CD4-positive, alpha-beta memory T cell (primary cell): ENCODE data around the gene IPO13. TPM values are rescaled to one million over a fixed set of nuclear protein-coding genes. Genes with fewer than 3 reads are reported as not detected.
A peak's percentile ranks its signal among the peaks of the same experiment; 100 is the strongest.

Source experiments
- CTCF ChIA-PET: fragments of 350-600 bp; sonication (Branson Sonifier 250); formaldehyde crosslinking; loops from one replicate; lab custom pipeline; 2021; ENCODE audit warnings: inconsistent platforms; ENCODE audit not compliant: partially characterized antibody; lab: Charles Lee
- POLR2A ChIA-PET: fragments of 350-600 bp; sonication (Branson Sonifier 250); formaldehyde crosslinking; loops from one replicate; lab custom pipeline; 2021; ENCODE audit not compliant: partially characterized antibody; lab: Charles Lee
- DNase-seq, 5 donors: peaks; one replicate each; pipeline versions ENCODE4 v3.0.0 to v3.0.0-alpha.2; 2020 to 2022; ENCODE audit warnings: mixed read lengths in 1 of 5
- H3K27ac ChIP-seq: one replicate; pipeline ENCODE4 v1.7.0; 2013; ENCODE audit warnings: low read depth, low read length
- H3K27me3 ChIP-seq: 2 replicates; pipeline ENCODE4 v1.7.0; 2013; ENCODE audit warnings: mild to moderate bottlenecking, low read length, moderate library complexity; ENCODE audit not compliant: insufficient read depth
- H3K36me3 ChIP-seq: 2 replicates; pipeline ENCODE4 v1.7.0; 2013; ENCODE audit warnings: mild to moderate bottlenecking, low read length, moderate library complexity; ENCODE audit not compliant: insufficient read depth
- H3K4me1 ChIP-seq: 2 replicates; pipeline ENCODE4 v1.7.0; 2013; ENCODE audit warnings: mild to moderate bottlenecking, low read length, moderate library complexity; ENCODE audit not compliant: insufficient read depth
- H3K4me3 ChIP-seq, 2 donors: one replicate each; pipeline ENCODE4 v1.7.0; 2013; ENCODE audit warnings: low read length in 2 of 2, mild to moderate bottlenecking in 1 of 2
- H3K9me3 ChIP-seq, 2 donors: one replicate each; pipeline ENCODE4 v1.7.0; 2013; ENCODE audit warnings: low read length in 2 of 2, control low read depth in 1 of 2; ENCODE audit not compliant: control insufficient read depth in 1 of 2
- H3K27ac Mint-ChIP-seq, 7 donors: one replicate each; pipeline ENCODE4 v1.8.0; 2020 to 2021; ENCODE audit warnings: mixed read lengths in 7 of 7, mild to moderate bottlenecking in 6 of 7, inconsistent platforms in 3 of 7, moderate library complexity in 3 of 7
- H3K27me3 Mint-ChIP-seq, 2 donors: one replicate each; pipeline ENCODE4 v1.8.0; 2020 to 2021; ENCODE audit warnings: mixed read lengths in 2 of 2
- H3K36me3 Mint-ChIP-seq, 2 donors: one replicate each; pipeline ENCODE4 v1.8.0; 2020 to 2021; ENCODE audit warnings: mixed read lengths in 2 of 2, inconsistent platforms in 1 of 2, mild to moderate bottlenecking in 1 of 2
- H3K4me1 Mint-ChIP-seq, 4 donors: one replicate each; pipeline ENCODE4 v1.8.0; 2020 to 2021; ENCODE audit warnings: mixed read lengths in 4 of 4, mild to moderate bottlenecking in 1 of 4
- H3K4me3 Mint-ChIP-seq, 8 donors: one replicate each; pipeline ENCODE4 v1.8.0; 2020 to 2021; ENCODE audit warnings: mixed read lengths in 8 of 8, mild to moderate bottlenecking in 7 of 8, moderate library complexity in 6 of 8, inconsistent platforms in 3 of 8
- H3K9me3 Mint-ChIP-seq, 8 donors: one replicate each; pipeline ENCODE4 v1.8.0; 2020 to 2021; ENCODE audit warnings: mixed read lengths in 8 of 8, mild to moderate bottlenecking in 5 of 8, inconsistent platforms in 3 of 8, moderate library complexity in 1 of 8
- intact Hi-C: fragments of 100-400 bp; cut with micrococcal nuclease; formaldehyde crosslinking; loops from one replicate; pipeline ENCODE4 v1.15.1; 2023
- polyA plus RNA-seq, 2 donors: library from polyadenylated mRNA; unstranded; fragments of 300-500 nt; fragmentation: Illumina TruSeq; gene quantifications; one replicate each; pipeline ENCODE4 v1.2.3, GENCODE V29; 2021
- total RNA-seq, 2 experiments: library from RNA; stranded (reverse); gene quantifications; one replicate each; pipeline ENCODE4 v1.2.3, GENCODE V29; 2021

IPO13 gene
- total and polyA plus RNA-seq, 4 experiments from 2014 or later, result 7.5 to 20.0 (median 17.7) TPM

- Mint-ChIP-seq H3K27me3 (no peaks in the 10 kb centered on the region), H3K27ac (peak overlapping the region; percentile 95 to 98 (median 96)), H3K36me3 (peaks cover 24 to 57% of the 10 kb centered on the region in 2 donors), H3K4me1 (peaks cover 47 to 76% (median 63%) of the 10 kb centered on the region in 4 donors), H3K9me3 (peaks cover 0 to 2% (median 0%) of the 10 kb centered on the region in 8 donors), H3K4me3 (peak overlapping the region; percentile 90 to 98 (median 92))
- no peak for DNase-seq
- no peaks in the 10 kb centered on the region for H3K9me3 ChIP-seq
- CTCF ChIA-PET, result interaction anchor here (1.6 kb wide), 1 partner anchor 16 kb away, joined by 8 read pairs; no protein-coding TSS in a partner anchor
- H3K36me3 ChIP-seq, result peaks cover 29% of the 10 kb centered on the region
- peak overlapping the region; percentile 83 for H3K27ac ChIP-seq
- H3K4me1 ChIP-seq, result peaks cover 56% of the 10 kb centered on the region
- H3K4me3 ChIP-seq, result peak overlapping the region; percentile 81 to 96
- POLR2A ChIA-PET, result interaction anchor here (1.1 to 5.7 kb wide), 5 partner anchors 18 to 607 kb away, joined by 3 to 44 read pairs (median 6); partner anchors contain the start of genes CCDC24, IPO13, KDM4A and SLC6A9
- no peaks in the 10 kb centered on the region for H3K27me3 ChIP-seq
- intact Hi-C loops, result loop anchor here (1.0 kb wide), 2 partner anchors 28 to 56 kb away; partner anchors contain the start of gene IPO13
Observed at GRCh38 chr1:43973981-43974442, 27.3 kb downstream of the IPO13 start.

- peak; percentile 86 to 93 (median 89) for DNase-seq
- Mint-ChIP-seq H3K27me3 (no peaks in the 10 kb centered on the region), H3K9me3 (peaks cover 0 to under 1% (median 0%) of the 10 kb centered on the region in 8 donors), H3K27ac (peak within 1 kb of the TSS; percentile 95 to 98 (median 96)), H3K36me3 (peaks cover 24 to 53% of the 10 kb centered on the region in 2 donors), H3K4me3 (peak within 1 kb of the TSS; percentile 91 to 98 (median 93)), H3K4me1 (peaks cover 42 to 73% (median 58%) of the 10 kb centered on the region in 4 donors)
- CTCF ChIA-PET, result interaction anchor here (1.1 to 1.8 kb wide), 4 partner anchors 15 to 32 kb away, joined by 4 to 8 read pairs (median 6); no protein-coding TSS in a partner anchor
- Histone ChIP-seq H3K27me3 (no peaks in the 10 kb centered on the region), H3K4me3 (peak within 1 kb of the TSS; percentile 90 to 96), H3K4me1 (peaks cover 52% of the 10 kb centered on the region), H3K36me3 (peaks cover 29% of the 10 kb centered on the region), H3K9me3 (no peaks in the 10 kb centered on the region), H3K27ac (peak within 1 kb of the TSS; percentile 83)
- intact Hi-C loops, result loop anchor here (1.0 kb wide), 3 partner anchors 17 to 56 kb away; partner anchors contain the start of genes CCDC24 and IPO13
- POLR2A ChIA-PET, result interaction anchor here (0.9 to 5.7 kb wide), 11 partner anchors 11 to 802 kb away, joined by 3 to 44 read pairs (median 5); partner anchors contain the start of genes CCDC24, CFAP57, EBNA1BP2 and IPO13
Observed at GRCh38 chr1:43974443-43975248, 27.9 kb downstream of the IPO13 start, which contains the start of gene ATP6V0B. TSS of gene ATP6V0B (plus strand) at chr1:43974960. CDS start at chr1:43975041, 81 bp downstream.

- intact Hi-C loops, result loop anchor here (1.0 kb wide), 1 partner anchor 16 kb away; the partner anchor contains the start of gene CCDC24
- H3K4me3 ChIP-seq, result peak overlapping the region; percentile 90 to 96
Observed at GRCh38 chr1:43975249-43975961, 28.7 kb downstream of the IPO13 start.

GRCh38 chr1:43976045-43976444 lies 29.3 kb downstream of the IPO13 start:
- CTCF ChIA-PET, result interaction anchor here (1.1 to 1.8 kb wide), 3 partner anchors 29 to 30 kb away, joined by 4 to 7 read pairs (median 5); no protein-coding TSS in a partner anchor
- H3K4me3 Mint-ChIP-seq, result peak overlapping the region; percentile 90 to 98 (median 93)
- Histone ChIP-seq H3K4me1 (peaks cover 48% of the 10 kb centered on the region), H3K9me3 (no peaks in the 10 kb centered on the region), H3K27me3 (no peaks in the 10 kb centered on the region), H3K27ac (peak overlapping the region; percentile 83), H3K4me3 (peak overlapping the region in 1 of 2 donors; percentile 96), H3K36me3 (peaks cover 29% of the 10 kb centered on the region)
- DNase-seq, result no peak
- H3K27me3 Mint-ChIP-seq, result no peaks in the 10 kb centered on the region
- peaks cover 24 to 52% of the 10 kb centered on the region in 2 donors for H3K36me3 Mint-ChIP-seq
- H3K9me3 Mint-ChIP-seq, result no peaks in the 10 kb centered on the region
- H3K27ac Mint-ChIP-seq, result peak overlapping the region; percentile 87 to 98 (median 95)
- intact Hi-C loops, result no loop called here
- peaks cover 38 to 71% (median 54%) of the 10 kb centered on the region in 4 donors for H3K4me1 Mint-ChIP-seq
- POLR2A ChIA-PET, result interaction anchor here (1.0 to 5.7 kb wide), 6 partner anchors 13 to 656 kb away, joined by 4 to 44 read pairs (median 8); partner anchors contain the start of genes CCDC24, IPO13 and ST3GAL3

More at GRCh38 chr1:43975249-43975961, 28.7 kb downstream of the IPO13 start:
- Mint-ChIP-seq H3K4me1 (peaks cover 40 to 73% (median 55%) of the 10 kb centered on the region in 4 donors), H3K4me3 (peak overlapping the region; percentile 90 to 98 (median 93)), H3K9me3 (no peaks in the 10 kb centered on the region), H3K27ac (peak overlapping the region; percentile 87 to 98 (median 95)), H3K27me3 (no peaks in the 10 kb centered on the region), H3K36me3 (peaks cover 24 to 52% of the 10 kb centered on the region in 2 donors)
- Histone ChIP-seq H3K27ac (peak overlapping the region; percentile 83), H3K27me3 (no peaks in the 10 kb centered on the region), H3K4me1 (peaks cover 54% of the 10 kb centered on the region), H3K36me3 (peaks cover 29% of the 10 kb centered on the region), H3K9me3 (no peaks in the 10 kb centered on the region)
- ChIA-PET POLR2A (interaction anchor here (0.9 to 5.7 kb wide), 10 partner anchors 11 to 803 kb away, joined by 3 to 44 read pairs (median 6); partner anchors contain the start of genes CCDC24, CFAP57, EBNA1BP2 and IPO13), CTCF (interaction anchor here (1.1 to 1.8 kb wide), 4 partner anchors 15 to 31 kb away, joined by 4 to 8 read pairs (median 6); no protein-coding TSS in a partner anchor)
- DNase-seq, result peak; percentile 48 to 70 (median 50)

- peak overlapping the region in 2 of 7 donors; percentile 70 to 96 for H3K27ac Mint-ChIP-seq
Observed at GRCh38 chr1:43976890-43977289, 30.1 kb downstream of the IPO13 start.

More at GRCh38 chr1:43976890-43977289, 30.1 kb downstream of the IPO13 start:
- Mint-ChIP-seq H3K4me3 (peak overlapping the region; percentile 22 to 98 (median 70)), H3K4me1 (peaks cover 37 to 68% (median 53%) of the 10 kb centered on the region in 4 donors), H3K27me3 (no peaks in the 10 kb centered on the region), H3K9me3 (no peaks in the 10 kb centered on the region), H3K36me3 (peaks cover 24 to 52% of the 10 kb centered on the region in 2 donors)
- DNase-seq, result no peak
- peaks cover 48% of the 10 kb centered on the region for H3K4me1 ChIP-seq
- no peak overlapping the region for H3K27ac ChIP-seq
- no peaks in the 10 kb centered on the region for H3K27me3 ChIP-seq
- intact Hi-C loops, result no loop called here
- ChIA-PET POLR2A (interaction anchor here (1.1 to 3.0 kb wide), 3 partner anchors 12 to 54 kb away, joined by 4 to 11 read pairs (median 6); no protein-coding TSS in a partner anchor), CTCF (no interaction called here)
- H3K9me3 ChIP-seq, result no peaks in the 10 kb centered on the region
- no peak overlapping the region for H3K4me3 ChIP-seq
- peaks cover 29% of the 10 kb centered on the region for H3K36me3 ChIP-seq
